Vagina (tissue), 2 donors: ENCODE results near the gene INPP4A. TPM values are rescaled to one million over a fixed set of nuclear protein-coding genes. Genes with fewer than 3 reads are reported as not detected.

Experiments used
- DNase-seq, 2 donors: peaks; one replicate each; pipeline ENCODE4 v3.0.0-alpha.2; 2017; ENCODE audit errors: extremely low spot score in 2 of 2
- H3K27ac ChIP-seq: fragments of 200-600 bp; sonication (generic); one replicate; pipeline ENCODE4 v1.5.1; 2019
- H3K27me3 ChIP-seq: fragments of 200-600 bp; sonication (generic); one replicate; pipeline ENCODE4 v1.5.1; 2019
- H3K36me3 ChIP-seq, 2 donors: fragments of 200-600 bp; sonication (generic); one replicate each; pipeline ENCODE4 v1.5.1; 2017 to 2019
- H3K4me1 ChIP-seq: fragments of 200-600 bp; sonication (generic); one replicate; pipeline ENCODE4 v1.5.1; 2019
- H3K4me3 ChIP-seq, 2 donors: fragments of 200-600 bp; sonication (generic); 1 replicate in 1 of 2; 2 replicates in 1 of 2; pipeline ENCODE4 v1.5.1; 2016 to 2019
- H3K9me3 ChIP-seq: fragments of 200-600 bp; sonication (generic); one replicate; pipeline ENCODE4 v1.5.1; 2019
- POLR2A ChIP-seq, 2 donors: fragments of 450-650 bp; IDR thresholded peaks; one replicate each; pipeline ENCODE4 v1.6.1; 2017; ENCODE audit warnings: antibody characterized with exemption in 2 of 2, mild to moderate bottlenecking in 2 of 2, moderate library complexity in 2 of 2
- POLR2AphosphoS5 ChIP-seq, 2 donors: sonication (generic); formaldehyde crosslinking; IDR thresholded peaks; one replicate each; pipeline ENCODE4 v1.9.0; 2017; ENCODE audit warnings: antibody characterized with exemption in 2 of 2, mild to moderate bottlenecking in 2 of 2, low read depth in 1 of 2; ENCODE audit not compliant: insufficient read depth in 1 of 2
- intact Hi-C: fragments of 100-400 bp; cut with DNase I; formaldehyde crosslinking; loops from one replicate; pipeline ENCODE4 v1.15.1; 2023
- total RNA-seq: library from RNA; depleted of rRNA; stranded (reverse); fragments of >200 nt; gene quantifications from one replicate; pipeline ENCODE4 v1.2.3, GENCODE V29; 2016
- TF ChIP-seq, protein P1 (sequence below), 3 experiments: fragments of 450-650 bp in 2 of 3; fragments of 200-600 bp in 1 of 3; sonication (generic) in 1 of 3; IDR thresholded peaks; one replicate each; pipeline ENCODE4 v1.5.1; 2017 to 2019; ENCODE audit warnings: antibody characterized with exemption in 3 of 3, mild to moderate bottlenecking in 2 of 3, moderate library complexity in 2 of 3

INPP4A gene
- total RNA-seq, 1 donor from 2014 or later, result 38.1 TPM

DNA sequence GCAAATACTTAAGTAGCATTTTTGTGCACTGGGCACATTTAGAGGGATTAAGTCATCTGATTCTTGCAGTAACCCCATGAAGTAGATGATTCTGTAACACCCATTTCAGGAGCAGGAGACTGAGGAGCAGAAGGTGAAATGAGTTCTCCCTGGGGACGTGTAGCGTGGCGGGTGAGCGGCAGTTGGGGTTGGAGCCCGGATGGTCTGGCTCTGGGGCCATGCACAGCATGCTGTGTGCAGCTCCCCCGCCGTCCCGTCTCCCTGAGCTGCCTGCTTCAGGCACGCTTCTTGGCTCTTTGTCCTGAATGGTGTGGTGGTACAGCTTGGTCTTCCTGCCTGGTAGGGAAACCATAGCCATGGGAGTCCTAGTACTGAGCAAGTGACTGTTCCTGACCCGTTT is 32.4 kb downstream of the INPP4A start:
- DNase-seq, result no peak
- Histone ChIP-seq H3K27me3 (no peaks in the 10 kb centered on the region), H3K36me3 (no peaks in the 10 kb centered on the region), H3K4me1 (peaks cover 72% of the 10 kb centered on the region), H3K27ac (no peak overlapping the region), H3K9me3 (no peaks in the 10 kb centered on the region), H3K4me3 (no peak overlapping the region)
- intact Hi-C loops, result no loop called here
- no peak for TF ChIP-seq POLR2A (IDR thresholded peaks at IDR 0.05)
- no peak for TF ChIP-seq POLR2AphosphoS5 (IDR thresholded peaks at IDR 0.05; ENCODE audit: insufficient read depth in 1 of 2, low read depth in 1 of 2)
- TF ChIP-seq, protein P1, sequence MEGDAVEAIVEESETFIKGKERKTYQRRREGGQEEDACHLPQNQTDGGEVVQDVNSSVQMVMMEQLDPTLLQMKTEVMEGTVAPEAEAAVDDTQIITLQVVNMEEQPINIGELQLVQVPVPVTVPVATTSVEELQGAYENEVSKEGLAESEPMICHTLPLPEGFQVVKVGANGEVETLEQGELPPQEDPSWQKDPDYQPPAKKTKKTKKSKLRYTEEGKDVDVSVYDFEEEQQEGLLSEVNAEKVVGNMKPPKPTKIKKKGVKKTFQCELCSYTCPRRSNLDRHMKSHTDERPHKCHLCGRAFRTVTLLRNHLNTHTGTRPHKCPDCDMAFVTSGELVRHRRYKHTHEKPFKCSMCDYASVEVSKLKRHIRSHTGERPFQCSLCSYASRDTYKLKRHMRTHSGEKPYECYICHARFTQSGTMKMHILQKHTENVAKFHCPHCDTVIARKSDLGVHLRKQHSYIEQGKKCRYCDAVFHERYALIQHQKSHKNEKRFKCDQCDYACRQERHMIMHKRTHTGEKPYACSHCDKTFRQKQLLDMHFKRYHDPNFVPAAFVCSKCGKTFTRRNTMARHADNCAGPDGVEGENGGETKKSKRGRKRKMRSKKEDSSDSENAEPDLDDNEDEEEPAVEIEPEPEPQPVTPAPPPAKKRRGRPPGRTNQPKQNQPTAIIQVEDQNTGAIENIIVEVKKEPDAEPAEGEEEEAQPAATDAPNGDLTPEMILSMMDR (IDR thresholded peaks at IDR 0.05), result no peak

DNA sequence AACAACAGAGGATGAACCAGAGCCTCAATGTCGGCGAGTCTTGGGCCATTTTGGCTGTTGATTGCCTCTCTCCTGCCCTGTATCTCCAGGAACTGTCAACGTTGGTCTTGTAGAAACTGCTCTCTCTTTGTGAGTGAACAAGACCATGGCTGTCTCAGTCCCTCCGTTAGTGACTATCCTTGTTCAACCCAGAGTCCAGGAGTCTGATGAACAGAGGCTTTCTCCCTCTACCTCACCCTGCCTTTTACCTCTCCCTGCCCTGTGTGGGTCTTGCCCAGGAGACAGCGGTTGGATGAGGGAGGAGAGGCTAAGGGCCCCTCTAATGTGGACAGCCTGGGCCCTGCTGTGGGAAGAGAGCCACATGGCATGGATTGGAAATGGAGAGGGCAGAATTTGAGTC is 32.8 kb downstream of the INPP4A start:
- no peaks in the 10 kb centered on the region for H3K9me3 ChIP-seq
- no peak overlapping the region for H3K27ac ChIP-seq
- intact Hi-C loops, result no loop called here
- no peaks in the 10 kb centered on the region for H3K36me3 ChIP-seq
- no peak for DNase-seq
- TF ChIP-seq, protein P1 (IDR thresholded peaks at IDR 0.05), result no peak
- H3K4me3 ChIP-seq, result no peak overlapping the region
- H3K4me1 ChIP-seq, result peaks cover 69% of the 10 kb centered on the region
- no peaks in the 10 kb centered on the region for H3K27me3 ChIP-seq

DNA sequence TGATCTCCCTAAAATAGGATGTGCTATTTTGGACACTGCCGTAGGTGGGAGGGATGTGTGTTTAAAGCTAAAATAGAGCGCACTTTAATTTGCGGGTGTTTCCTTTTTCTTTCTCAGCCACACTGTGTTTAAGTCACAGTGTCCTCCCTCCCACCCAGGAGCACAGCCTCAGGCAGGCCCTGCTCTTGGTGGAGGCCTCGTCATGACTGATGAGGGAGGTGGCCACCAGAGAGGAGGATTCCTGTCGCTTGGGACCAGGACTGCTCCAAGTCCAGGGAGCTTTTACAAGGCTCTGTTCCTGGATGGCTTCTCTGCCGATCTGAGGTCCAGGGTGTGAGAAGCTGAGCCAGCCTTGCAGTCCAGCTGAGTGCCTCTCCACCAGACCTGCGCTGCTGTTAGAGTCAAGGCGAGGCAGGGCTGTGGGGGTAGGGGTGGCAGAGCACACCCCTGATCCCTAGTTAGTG is 33.5 kb downstream of the INPP4A start:
- Histone ChIP-seq H3K4me3 (no peak overlapping the region), H3K27ac (no peak overlapping the region), H3K4me1 (peaks cover 69% of the 10 kb centered on the region), H3K27me3 (no peaks in the 10 kb centered on the region), H3K9me3 (no peaks in the 10 kb centered on the region), H3K36me3 (no peaks in the 10 kb centered on the region)
- TF ChIP-seq, protein P1 (IDR thresholded peaks at IDR 0.05), result no peak
- TF ChIP-seq POLR2AphosphoS5 (IDR thresholded peaks at IDR 0.05; ENCODE audit: insufficient read depth in 1 of 2, low read depth in 1 of 2) (no peak), POLR2A (IDR thresholded peaks at IDR 0.05) (no peak)
- intact Hi-C loops, result no loop called here
- DNase-seq, result no peak

DNA sequence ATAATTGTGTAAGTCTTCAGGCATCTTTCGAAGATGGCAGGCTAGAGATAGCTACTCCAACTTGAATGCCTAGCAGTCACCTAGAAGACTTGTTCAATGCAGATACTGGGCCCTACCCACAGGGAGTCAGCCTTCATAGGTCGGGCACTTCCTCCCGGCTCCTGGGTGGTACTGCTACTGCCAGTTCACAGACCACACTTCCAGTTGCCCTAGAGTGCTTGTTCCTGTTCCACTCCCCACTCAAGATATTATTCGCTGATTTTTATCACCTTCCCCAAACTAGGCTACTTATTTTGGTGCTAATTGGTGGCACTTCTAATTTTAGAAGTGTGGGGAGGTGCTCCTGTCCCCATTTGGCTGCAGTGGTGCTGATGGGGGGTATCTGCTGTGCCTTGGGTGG is 34.2 kb downstream of the INPP4A start:
- no peak overlapping the region for H3K4me3 ChIP-seq
- H3K9me3 ChIP-seq, result no peaks in the 10 kb centered on the region
- no peak for TF ChIP-seq POLR2AphosphoS5 (IDR thresholded peaks at IDR 0.05; ENCODE audit: insufficient read depth in 1 of 2, low read depth in 1 of 2)
- TF ChIP-seq, protein P1 (IDR thresholded peaks at IDR 0.05), result no peak
- TF ChIP-seq POLR2A (IDR thresholded peaks at IDR 0.05), result no peak
- no peaks in the 10 kb centered on the region for H3K36me3 ChIP-seq
- intact Hi-C loops, result no loop called here
- no peaks in the 10 kb centered on the region for H3K27me3 ChIP-seq
- H3K27ac ChIP-seq, result no peak overlapping the region
- no peak for DNase-seq
- H3K4me1 ChIP-seq, result peaks cover 67% of the 10 kb centered on the region

DNA sequence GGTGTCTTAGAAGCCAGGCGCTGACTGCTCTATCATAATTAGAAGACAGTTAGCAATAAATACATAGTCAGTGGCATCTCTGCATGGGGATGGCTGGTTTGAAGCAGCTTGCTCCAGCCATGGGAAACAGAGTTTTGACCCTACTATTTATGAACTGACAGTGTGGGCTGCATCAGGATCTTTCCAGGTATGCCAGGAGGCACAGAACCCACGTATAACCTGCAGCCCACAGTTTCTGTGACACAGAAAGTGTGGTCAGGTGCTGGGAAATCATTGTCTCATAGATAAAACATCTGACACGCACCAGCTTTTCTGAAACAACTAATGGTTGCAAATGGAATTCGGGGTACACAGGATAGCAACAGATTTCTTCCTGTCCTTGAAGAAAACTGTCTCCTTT is 34.7 kb downstream of the INPP4A start:
- intact Hi-C loops, result no loop called here
- TF ChIP-seq POLR2A (IDR thresholded peaks at IDR 0.05) (no peak), POLR2AphosphoS5 (IDR thresholded peaks at IDR 0.05; ENCODE audit: insufficient read depth in 1 of 2, low read depth in 1 of 2) (no peak)
- no peak for DNase-seq
- Histone ChIP-seq H3K4me1 (peaks cover 62% of the 10 kb centered on the region), H3K27me3 (no peaks in the 10 kb centered on the region), H3K27ac (no peak overlapping the region), H3K36me3 (no peaks in the 10 kb centered on the region), H3K9me3 (no peaks in the 10 kb centered on the region), H3K4me3 (no peak overlapping the region)
